Fibroblast of the aortic adventitia (primary cell): ENCODE results near the gene YTHDF1. TPM values are rescaled to one million over a fixed set of nuclear protein-coding genes. Genes with fewer than 3 reads are reported as not detected.

Source experiments
- DNase-seq: peaks from one replicate; pipeline ENCODE4 v3.0.0-alpha.2; 2010; ENCODE audit warnings: low read depth
- H3K4me3 ChIP-seq: 2 replicates; pipeline ENCODE4 v1.5.1; 2011; ENCODE audit warnings: low read depth, mild to moderate bottlenecking, control low read depth, low read length, moderate library complexity
- CTCF ChIP-seq: IDR thresholded peaks from 2 replicates; pipeline ENCODE4 v1.5.1; 2011; ENCODE audit warnings: mild to moderate bottlenecking, low read length, control low read depth, inconsistent platforms; ENCODE audit not compliant: insufficient read depth
- total RNA-seq: library from RNA; depleted of rRNA; stranded (reverse); fragments of >200 nt; gene quantifications from 2 replicates; pipeline ENCODE4 v1.2.3, GENCODE V29; 2012; ENCODE audit warnings: low replicate concordance

The YTHDF1 gene
- total RNA-seq, 1 donor, result 24.8 TPM

DNA sequence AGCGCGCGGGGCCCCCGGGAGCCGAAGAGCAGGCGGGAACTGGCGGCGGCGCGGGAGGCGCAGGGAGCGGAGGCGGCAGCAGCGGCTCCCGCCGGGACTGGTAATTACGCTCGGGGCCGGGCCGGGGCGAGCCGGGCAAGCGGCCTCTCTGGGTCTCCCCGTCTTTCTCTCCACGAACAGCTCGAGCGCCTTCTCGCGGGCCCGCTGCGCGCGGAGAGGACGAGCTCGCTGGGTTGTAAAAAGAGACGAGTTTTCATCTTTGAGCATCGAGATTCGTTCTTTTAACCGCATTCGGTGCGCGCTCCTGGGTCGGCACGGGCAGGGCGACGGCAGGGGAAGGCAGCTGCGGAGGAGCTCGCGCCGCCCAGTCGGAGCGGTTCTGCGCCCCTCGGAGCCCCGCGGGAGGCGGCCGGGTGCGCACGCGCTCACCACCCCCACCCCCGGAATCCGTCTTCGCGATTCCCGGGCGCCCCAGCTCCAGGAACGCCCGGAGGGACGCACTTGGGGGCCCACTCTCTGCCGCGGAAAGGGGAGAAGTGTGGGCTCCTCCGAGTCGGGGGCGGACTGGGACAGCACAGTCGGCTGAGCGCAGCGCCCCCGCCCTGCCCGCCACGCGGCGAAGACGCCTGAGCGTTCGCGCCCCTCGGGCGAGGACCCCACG lies 38.0 kb downstream of the YTHDF1 start:
- no peak overlapping the region for H3K4me3 ChIP-seq
- no peak for DNase-seq
- TF ChIP-seq CTCF, result no peak

GRCh38 chr20:63177134-63177784 lies 38.7 kb downstream of the YTHDF1 start:
- DNase-seq, result no peak
- TF ChIP-seq CTCF, result no peak

GRCh38 chr20:63176427-63177133 lies 39.4 kb downstream of the YTHDF1 start:
- DNase-seq, result no peak
- TF ChIP-seq CTCF, result no peak
- no peak overlapping the region for H3K4me3 ChIP-seq

More at GRCh38 chr20:63177134-63177784, 38.7 kb downstream of the YTHDF1 start:
- H3K4me3 ChIP-seq, result no peak overlapping the region

- DNase-seq, result no peak
- no peak for TF ChIP-seq CTCF
- H3K4me3 ChIP-seq, result no peak overlapping the region
Observed at GRCh38 chr20:63176034-63176426, 39.9 kb downstream of the YTHDF1 start.

- DNase-seq, result no peak
- no peak overlapping the region for H3K4me3 ChIP-seq
- no peak for TF ChIP-seq CTCF
Observed at GRCh38 chr20:63175038-63175895, 40.7 kb downstream of the YTHDF1 start.

DNA sequence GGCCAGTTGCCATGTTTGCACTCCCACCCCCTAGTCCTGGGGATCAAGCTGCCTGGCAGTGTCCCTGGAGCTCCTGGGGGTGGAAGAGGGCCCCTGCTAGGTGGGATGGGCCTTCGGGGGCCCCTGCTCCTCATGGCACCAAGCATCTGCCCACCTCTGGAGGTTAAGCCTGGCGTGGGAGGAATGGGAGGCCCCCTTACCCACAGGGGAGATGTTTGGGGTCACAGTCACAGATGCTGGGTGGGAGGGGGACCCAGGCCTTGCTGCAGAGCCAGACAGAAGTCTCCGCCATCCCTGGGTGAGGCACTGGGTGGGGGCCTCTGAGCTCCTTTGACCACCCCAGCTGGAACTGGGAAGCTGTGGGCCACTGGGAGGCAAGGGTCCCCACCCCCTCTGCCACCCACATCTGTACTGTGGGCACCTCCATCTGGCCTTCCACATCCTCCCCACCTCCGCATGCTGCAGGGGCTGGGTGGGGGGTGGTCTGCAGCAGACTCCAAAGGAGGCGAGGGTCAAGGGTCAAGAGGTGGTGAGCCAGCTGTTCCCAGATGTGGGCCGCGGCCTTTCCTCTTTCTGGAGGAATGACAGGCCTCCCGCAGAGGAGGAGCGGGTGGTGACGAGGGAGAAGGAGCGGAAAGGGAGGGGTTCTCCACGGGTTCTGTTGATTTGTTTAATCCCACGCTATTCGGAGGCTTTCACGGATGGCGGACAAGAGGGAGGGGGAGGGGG lies 41.5 kb downstream of the YTHDF1 start:
- H3K4me3 ChIP-seq, result no peak overlapping the region
- no peak for TF ChIP-seq CTCF
- no peak for DNase-seq
